ENCODE results near the gene NMNAT2. TPM values are rescaled to one million over a fixed set of nuclear protein-coding genes. Genes with fewer than 3 reads are reported as not detected.

Gene NMNAT2
- total and polyA plus RNA-seq, 10 of the 15 experiments (the other 5 are each of a cell fraction or from before 2014, with no cell fraction given), result 0.02 to 2.0 (median 0.60) TPM

GRCh38 chr1:183302452-183303322, 115.5 kb downstream of the NMNAT2 start (continued):
- TF ChIP-seq, protein P1, sequence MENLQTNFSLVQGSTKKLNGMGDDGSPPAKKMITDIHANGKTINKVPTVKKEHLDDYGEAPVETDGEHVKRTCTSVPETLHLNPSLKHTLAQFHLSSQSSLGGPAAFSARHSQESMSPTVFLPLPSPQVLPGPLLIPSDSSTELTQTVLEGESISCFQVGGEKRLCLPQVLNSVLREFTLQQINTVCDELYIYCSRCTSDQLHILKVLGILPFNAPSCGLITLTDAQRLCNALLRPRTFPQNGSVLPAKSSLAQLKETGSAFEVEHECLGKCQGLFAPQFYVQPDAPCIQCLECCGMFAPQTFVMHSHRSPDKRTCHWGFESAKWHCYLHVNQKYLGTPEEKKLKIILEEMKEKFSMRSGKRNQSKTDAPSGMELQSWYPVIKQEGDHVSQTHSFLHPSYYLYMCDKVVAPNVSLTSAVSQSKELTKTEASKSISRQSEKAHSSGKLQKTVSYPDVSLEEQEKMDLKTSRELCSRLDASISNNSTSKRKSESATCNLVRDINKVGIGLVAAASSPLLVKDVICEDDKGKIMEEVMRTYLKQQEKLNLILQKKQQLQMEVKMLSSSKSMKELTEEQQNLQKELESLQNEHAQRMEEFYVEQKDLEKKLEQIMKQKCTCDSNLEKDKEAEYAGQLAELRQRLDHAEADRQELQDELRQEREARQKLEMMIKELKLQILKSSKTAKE (IDR thresholded peaks at IDR 0.05; ENCODE audit: low read depth, poor library complexity, severe bottlenecking), result no peak
- no peak for TF ChIP-seq CBFB (IDR thresholded peaks at IDR 0.05; ENCODE audit: low read depth)

DNA sequence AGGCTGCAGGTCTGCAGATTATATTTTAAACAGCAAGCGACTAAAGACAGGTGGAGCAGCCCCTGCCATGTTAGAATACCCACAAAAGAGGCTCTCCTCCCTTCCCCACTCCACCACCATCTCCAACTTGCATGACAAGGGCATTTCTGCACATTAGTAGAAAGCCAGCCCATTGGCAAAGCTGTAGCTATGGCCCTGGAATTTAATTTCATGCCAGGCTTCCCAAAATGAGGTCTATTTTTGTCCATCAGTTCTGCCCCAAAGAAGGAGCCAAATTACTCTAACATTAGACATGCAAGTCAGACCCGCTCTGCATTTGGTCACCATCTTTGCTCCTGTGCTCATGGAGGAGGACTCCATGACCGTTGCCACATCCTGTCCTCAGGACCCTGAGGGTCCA, 116.9 kb downstream of the NMNAT2 start:
- TF ChIP-seq SRF (IDR thresholded peaks at IDR 0.05; ENCODE audit: low read depth in 2 of 2, low read length in 2 of 2) (no peak), ESRRA (IDR thresholded peaks at IDR 0.05; ENCODE audit: low read length) (no peak), RB1 (IDR thresholded peaks at IDR 0.05; ENCODE audit: borderline replicate concordance) (no peak), STAT1 (conservative IDR thresholded peaks at IDR 0.05) (no peak)
- H3K79me2 ChIP-seq (ENCODE audit: control insufficient read depth, insufficient read depth, low read length), result no peaks in the 10 kb centered on the region
- intact Hi-C loops (cut with micrococcal nuclease; ENCODE audit: unreplicated experiment) (no loop called here), in situ Hi-C loops (cut with MboI) (no loop called here)
- DNase-seq (ENCODE audit: low read depth, low spot score) (no peak), FAIRE-seq (no peak), ATAC-seq (no peak)
- H3K36me3 ChIP-seq (ENCODE audit: control insufficient read depth in 2 of 2, insufficient read depth in 2 of 2, low read length in 1 of 2), result no peaks in the 10 kb centered on the region
- H4K20me1 ChIP-seq (ENCODE audit: control insufficient read depth, insufficient read depth), result no peaks in the 10 kb centered on the region
- ChIA-PET SMC1A (ENCODE audit: uncharacterized antibody, unreplicated experiment) (interaction anchor here (0.8 to 1.7 kb wide), 4 partner anchors 12 to 23 kb away, joined by 3 to 4 read pairs (median 4); no protein-coding TSS in a partner anchor), CTCF (interaction anchor here (0.9 to 2.1 kb wide), 3 partner anchors 17 to 19 kb away, joined by 3 to 6 read pairs (median 5); no protein-coding TSS in a partner anchor), RAD21 (ENCODE audit: unreplicated experiment) (interaction anchor here (1.1 to 1.4 kb wide), 2 partner anchors 19 to 24 kb away, joined by 3 read pairs; no protein-coding TSS in a partner anchor), POLR2A (no interaction called here)
- BruUV-seq (replicated peaks), result no TSS peak
- H3K9me3 ChIP-seq (replicated peaks; ENCODE audit: control insufficient read depth, insufficient read depth, low read length), result no peaks in the 10 kb centered on the region
- no peak overlapping the region for H2AFZ ChIP-seq (ENCODE audit: control insufficient read depth, low read depth, low read length)
- no peak overlapping the region for H3K27ac ChIP-seq (ENCODE audit: control insufficient read depth, insufficient read depth)
- H3K4me3 ChIP-seq, result no peak overlapping the region
- H3K27me3 ChIP-seq (replicated peaks in 1 of 2; ENCODE audit: control insufficient read depth in 2 of 2, insufficient read depth in 2 of 2, low read length in 1 of 2), result no peaks in the 10 kb centered on the region
- H3K4me2 ChIP-seq (ENCODE audit: control insufficient read depth, insufficient read depth), result no peak overlapping the region
- peaks cover 9% of the 10 kb centered on the region for H3K4me1 ChIP-seq (ENCODE audit: control insufficient read depth, insufficient read depth, low read length)
- WGBS (ENCODE audit: insufficient coverage, insufficient replicate concordance, low lambda C conversion rate, missing lambda C conversion rate), result 33% methylated on average over 3 of the region's 3 CpGs
- H3K9ac ChIP-seq (ENCODE audit: control insufficient read depth, insufficient read depth, low read length), result no peak overlapping the region

Data from GM12878 (cell line).